Cardiac muscle cell (in vitro differentiated cells and primary cell): Measurements from ENCODE around the gene DSP. TPM values are rescaled to one million over a fixed set of nuclear protein-coding genes. Genes with fewer than 3 reads are reported as not detected.

Experiments
- DNase-seq, 2 donors: peaks; one replicate each; pipeline versions ENCODE4 v3.0.0 to v3.0.0-alpha.2; 2010 to 2017; ENCODE audit warnings: low read depth in 1 of 2, low spot score in 1 of 2
- H3K27ac ChIP-seq: fragments of 200-600 bp; sonication (generic); 2 replicates; pipeline ENCODE4 v1.5.1; 2016
- H3K27me3 ChIP-seq: fragments of 200-600 bp; sonication (generic); 2 replicates; pipeline ENCODE4 v1.6.0; 2016; ENCODE audit warnings: control low read depth
- H3K36me3 ChIP-seq: fragments of 200-600 bp; sonication (generic); 2 replicates; pipeline ENCODE4 v1.5.1; 2016; ENCODE audit warnings: control low read depth
- H3K4me1 ChIP-seq: fragments of 200-600 bp; sonication (generic); 2 replicates; pipeline ENCODE4 v1.8.1; 2017; ENCODE audit warnings: low read depth, mild to moderate bottlenecking, mixed run types
- H3K4me3 ChIP-seq: fragments of 200-600 bp; sonication (generic); 2 replicates; pipeline ENCODE4 v1.5.1; 2016; ENCODE audit warnings: mild to moderate bottlenecking
- H3K9me3 ChIP-seq: fragments of 200-600 bp; sonication (generic); 2 replicates; pipeline ENCODE4 v1.5.1; 2017; ENCODE audit warnings: low read depth, mild to moderate bottlenecking, control low read depth
- polyA plus RNA-seq: library from polyadenylated mRNA; unstranded; fragments of >200 nt; fragmentation: Nextera tagmentation; extraction: Ambion mirVana; gene quantifications from 2 replicates; pipeline ENCODE4 v1.2.1, GENCODE V29; 2016
- total RNA-seq: library from RNA; depleted of rRNA; stranded (reverse); fragments of >200 nt; gene quantifications from 2 replicates; pipeline ENCODE4 v1.2.3, GENCODE V29; 2016
- TF ChIP-seq, protein P1 (sequence below): IDR thresholded peaks from 2 replicates; pipeline ENCODE4 v1.5.1; 2012; ENCODE audit warnings: low read depth, mild to moderate bottlenecking, low read length

Gene DSP
- total and polyA plus RNA-seq, 2 experiments from 2014 or later, result 154 to 362 TPM

DNA sequence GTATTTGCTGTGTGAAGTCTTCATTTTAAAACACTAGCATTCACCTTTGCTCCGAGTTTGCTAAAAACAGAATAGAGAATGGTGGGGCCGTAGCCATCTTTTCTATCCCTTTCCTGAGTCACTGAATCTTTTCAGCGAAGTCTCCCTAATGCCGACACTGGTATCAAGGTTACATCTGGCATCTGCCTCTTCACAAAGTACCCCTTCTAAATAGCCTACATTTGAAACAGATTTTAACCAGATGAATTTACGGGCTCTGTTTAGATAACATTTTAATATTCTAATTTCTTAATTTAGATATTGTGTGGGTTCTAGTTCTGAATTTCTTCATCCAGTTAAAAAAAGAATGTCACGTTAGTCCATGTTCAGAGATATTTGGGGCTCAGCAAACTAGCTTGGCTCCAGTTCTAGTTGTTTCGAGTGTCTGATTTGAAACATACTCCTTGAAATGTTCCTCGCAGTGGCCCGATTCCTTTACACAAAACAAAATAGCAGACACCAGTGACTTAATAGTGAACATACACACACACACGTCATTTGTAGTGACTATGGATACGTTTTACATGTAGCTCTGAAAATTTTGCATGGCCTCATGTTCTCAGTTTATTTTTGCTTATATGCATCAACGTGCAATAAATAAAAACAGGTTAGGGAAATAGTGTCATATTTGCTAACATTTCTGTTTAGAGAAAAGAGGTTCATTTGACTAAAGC, 15.1 kb downstream of the DSP start:
- no peaks in the 10 kb centered on the region for H3K27me3 ChIP-seq
- no peak for DNase-seq
- H3K4me1 ChIP-seq, result peaks cover 24% of the 10 kb centered on the region
- H3K4me3 ChIP-seq, result no peak overlapping the region
- no peaks in the 10 kb centered on the region for H3K9me3 ChIP-seq
- peak overlapping the region; percentile 6 for H3K27ac ChIP-seq
- TF ChIP-seq, protein P1, sequence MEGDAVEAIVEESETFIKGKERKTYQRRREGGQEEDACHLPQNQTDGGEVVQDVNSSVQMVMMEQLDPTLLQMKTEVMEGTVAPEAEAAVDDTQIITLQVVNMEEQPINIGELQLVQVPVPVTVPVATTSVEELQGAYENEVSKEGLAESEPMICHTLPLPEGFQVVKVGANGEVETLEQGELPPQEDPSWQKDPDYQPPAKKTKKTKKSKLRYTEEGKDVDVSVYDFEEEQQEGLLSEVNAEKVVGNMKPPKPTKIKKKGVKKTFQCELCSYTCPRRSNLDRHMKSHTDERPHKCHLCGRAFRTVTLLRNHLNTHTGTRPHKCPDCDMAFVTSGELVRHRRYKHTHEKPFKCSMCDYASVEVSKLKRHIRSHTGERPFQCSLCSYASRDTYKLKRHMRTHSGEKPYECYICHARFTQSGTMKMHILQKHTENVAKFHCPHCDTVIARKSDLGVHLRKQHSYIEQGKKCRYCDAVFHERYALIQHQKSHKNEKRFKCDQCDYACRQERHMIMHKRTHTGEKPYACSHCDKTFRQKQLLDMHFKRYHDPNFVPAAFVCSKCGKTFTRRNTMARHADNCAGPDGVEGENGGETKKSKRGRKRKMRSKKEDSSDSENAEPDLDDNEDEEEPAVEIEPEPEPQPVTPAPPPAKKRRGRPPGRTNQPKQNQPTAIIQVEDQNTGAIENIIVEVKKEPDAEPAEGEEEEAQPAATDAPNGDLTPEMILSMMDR, result no peak
- peaks cover 45% of the 10 kb centered on the region for H3K36me3 ChIP-seq

- Histone ChIP-seq H3K27me3 (no peaks in the 10 kb centered on the region), H3K4me3 (no peak overlapping the region), H3K27ac (no peak overlapping the region), H3K9me3 (no peaks in the 10 kb centered on the region), H3K36me3 (peaks cover 54% of the 10 kb centered on the region), H3K4me1 (peaks cover 24% of the 10 kb centered on the region)
- TF ChIP-seq, protein P1, result no peak
- DNase-seq, result no peak
Observed at GRCh38 chr6:7557652-7558051, 16.2 kb downstream of the DSP start.

DNA sequence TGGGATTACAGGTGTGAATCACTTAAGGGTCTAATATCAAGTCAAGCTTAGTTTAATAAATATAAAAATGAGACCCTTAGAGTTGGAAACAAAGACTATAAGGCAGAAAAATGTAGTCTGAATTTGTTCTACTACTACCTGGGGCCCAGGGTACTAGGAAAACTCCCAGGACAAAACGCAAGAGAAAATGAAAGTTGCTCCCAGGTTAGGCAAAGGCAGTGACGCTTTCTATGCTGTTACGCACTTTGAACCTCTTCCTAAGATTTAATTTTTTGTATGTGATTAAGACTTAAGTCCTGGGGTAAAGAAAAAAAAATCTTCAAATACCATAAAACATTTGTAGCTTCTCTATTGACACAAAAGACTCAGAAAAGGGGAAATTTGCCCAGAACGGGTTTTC, 17.3 kb downstream of the DSP start:
- H3K4me3 ChIP-seq, result no peak overlapping the region
- H3K27me3 ChIP-seq, result no peaks in the 10 kb centered on the region
- H3K27ac ChIP-seq, result peak overlapping the region; percentile 45
- TF ChIP-seq, protein P1, result no peak
- H3K4me1 ChIP-seq, result peaks cover 16% of the 10 kb centered on the region
- DNase-seq, result no peak
- H3K36me3 ChIP-seq, result peaks cover 60% of the 10 kb centered on the region
- no peaks in the 10 kb centered on the region for H3K9me3 ChIP-seq

- H3K27ac ChIP-seq, result peak overlapping the region; percentile 45
- H3K4me1 ChIP-seq, result peaks cover 13% of the 10 kb centered on the region
- no peak overlapping the region for H3K4me3 ChIP-seq
- no peaks in the 10 kb centered on the region for H3K27me3 ChIP-seq
- TF ChIP-seq, protein P1, result no peak
- H3K36me3 ChIP-seq, result peaks cover 65% of the 10 kb centered on the region
- DNase-seq, result no peak
- H3K9me3 ChIP-seq, result no peaks in the 10 kb centered on the region
Observed at GRCh38 chr6:7559196-7559595, 17.7 kb downstream of the DSP start.

- Histone ChIP-seq H3K27ac (peak overlapping the region; percentile 45), H3K9me3 (no peaks in the 10 kb centered on the region), H3K4me1 (peaks cover 7% of the 10 kb centered on the region), H3K27me3 (no peaks in the 10 kb centered on the region), H3K36me3 (peaks cover 71% of the 10 kb centered on the region), H3K4me3 (no peak overlapping the region)
- TF ChIP-seq, protein P1, result no peak
- peak in 1 of 2 donors; percentile 14 for DNase-seq
Observed at GRCh38 chr6:7559651-7560385, 18.3 kb downstream of the DSP start.
